ENCODE results near the gene UQCR11.
"Not testable (repeated sequence)": the region's sequence is repeated elsewhere in the genome, so short reads cannot be mapped to it uniquely, and the experiment has no call there.

DNA sequence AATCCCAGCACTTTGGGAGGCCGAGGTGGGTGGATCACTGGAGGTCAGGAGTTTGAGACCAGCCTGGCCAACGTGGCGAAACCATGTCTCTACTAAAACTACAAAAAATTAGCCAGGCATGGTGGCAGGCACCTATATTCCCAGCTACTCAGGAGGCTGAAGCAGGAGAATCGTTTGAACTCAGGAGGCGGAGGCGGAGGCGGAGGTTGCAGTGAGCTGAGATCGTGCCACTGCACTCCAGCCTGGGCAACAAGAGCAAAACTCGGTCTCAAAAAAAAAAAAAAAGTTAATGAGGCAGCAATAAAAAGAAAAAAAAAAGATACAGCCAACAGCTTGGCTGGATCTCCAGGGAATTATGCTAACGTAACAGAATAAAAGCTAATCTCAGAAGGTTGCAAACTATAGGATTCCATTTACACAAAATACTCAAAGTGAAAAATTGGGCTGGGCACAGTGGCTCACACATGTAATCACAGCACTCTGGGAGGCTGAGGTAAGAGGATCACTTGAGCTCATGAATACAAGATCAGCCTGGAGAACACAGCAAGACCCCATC is 35.7 kb upstream of the UQCR11 start:
- TF ChIP-seq, protein P1, sequence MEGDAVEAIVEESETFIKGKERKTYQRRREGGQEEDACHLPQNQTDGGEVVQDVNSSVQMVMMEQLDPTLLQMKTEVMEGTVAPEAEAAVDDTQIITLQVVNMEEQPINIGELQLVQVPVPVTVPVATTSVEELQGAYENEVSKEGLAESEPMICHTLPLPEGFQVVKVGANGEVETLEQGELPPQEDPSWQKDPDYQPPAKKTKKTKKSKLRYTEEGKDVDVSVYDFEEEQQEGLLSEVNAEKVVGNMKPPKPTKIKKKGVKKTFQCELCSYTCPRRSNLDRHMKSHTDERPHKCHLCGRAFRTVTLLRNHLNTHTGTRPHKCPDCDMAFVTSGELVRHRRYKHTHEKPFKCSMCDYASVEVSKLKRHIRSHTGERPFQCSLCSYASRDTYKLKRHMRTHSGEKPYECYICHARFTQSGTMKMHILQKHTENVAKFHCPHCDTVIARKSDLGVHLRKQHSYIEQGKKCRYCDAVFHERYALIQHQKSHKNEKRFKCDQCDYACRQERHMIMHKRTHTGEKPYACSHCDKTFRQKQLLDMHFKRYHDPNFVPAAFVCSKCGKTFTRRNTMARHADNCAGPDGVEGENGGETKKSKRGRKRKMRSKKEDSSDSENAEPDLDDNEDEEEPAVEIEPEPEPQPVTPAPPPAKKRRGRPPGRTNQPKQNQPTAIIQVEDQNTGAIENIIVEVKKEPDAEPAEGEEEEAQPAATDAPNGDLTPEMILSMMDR (IDR thresholded peaks at IDR 0.05): not testable (repeated sequence)
- not testable (repeated sequence) for TF ChIP-seq ZFX (IDR thresholded peaks at IDR 0.05; ENCODE audit: borderline replicate concordance)

All from 22Rv1 (cell line).